K562 (cell line): ENCODE results near the gene CEP350. TPM values are rescaled to one million over a fixed set of nuclear protein-coding genes. Genes with fewer than 3 reads are reported as not detected.

Experiments
- CCNT2 ChIP-seq: IDR thresholded peaks from 2 replicates; pipeline ENCODE4 v1.6.1; 2011; ENCODE audit warnings: borderline replicate concordance, low read depth, mild to moderate bottlenecking, moderate library complexity, mixed read lengths, low read length; ENCODE audit not compliant: insufficient read length; ENCODE audit errors: extremely low read depth
- CUX1 ChIP-seq: fragments of 200-800 bp; sonication (Bioruptor generic); IDR thresholded peaks from 2 replicates; pipeline ENCODE4 v1.6.1; 2016; ENCODE audit warnings: missing genetic modification characterization, missing compliant biosample characterization
- ELF1 ChIP-seq: fragments of 200-800 bp; sonication (Bioruptor generic); IDR thresholded peaks from 2 replicates; pipeline ENCODE4 v1.6.1; 2016; ENCODE audit warnings: missing genetic modification characterization, missing compliant biosample characterization
- ELF2 ChIP-seq: fragments of 250-450 bp; sonication (Bioruptor Pico); IDR thresholded peaks from 2 replicates; pipeline ENCODE4 v1.5.0; 2021; ENCODE audit warnings: mild to moderate bottlenecking
- HDAC3 ChIP-seq: fragments of 450-650 bp; IDR thresholded peaks from 2 replicates; pipeline ENCODE4 v1.6.1; 2018; ENCODE audit warnings: borderline replicate concordance, mild to moderate bottlenecking, moderate library complexity; ENCODE audit not compliant: partially characterized antibody
- JUND ChIP-seq, 2 experiments: IDR thresholded peaks; 2 replicates in 1 of 2; 3 replicates in 1 of 2; pipeline ENCODE4 v1.6.1; 2011; ENCODE audit warnings: borderline replicate concordance in 2 of 2, low read depth in 2 of 2, low read length in 2 of 2, improper control_type of control experiment in 1 of 2, missing biosample characterization in 1 of 2, missing genetic modification characterization in 1 of 2, missing genetic modification reagents in 1 of 2
- SMARCA4 ChIP-seq: fragments of 450-650 bp; IDR thresholded peaks from 2 replicates; pipeline ENCODE4 v1.6.1; 2016
- ZNF140 ChIP-seq: fragments of 250-450 bp; sonication (Bioruptor Pico); IDR thresholded peaks from 2 replicates; pipeline ENCODE4 v1.8.0; 2021; ENCODE audit warnings: moderate library complexity, mild to moderate bottlenecking, inconsistent platforms
- polyA plus RNA-seq, 8 experiments: library from polyadenylated mRNA; depleted of rRNA in 4 of 8; stranded (reverse) in 5 of 8; unstranded in 3 of 8; fragments of >200 nt; fragmentation: Nextera tagmentation in 2 of 8; fragmentation: Illumina TruSeq in 1 of 8; extraction: Ambion mirVana in 2 of 8; extraction: Trizol in 1 of 8; gene quantifications; 2 replicates each; pipeline versions ENCODE4 v1.2.1 to v1.2.3, GENCODE V29; 2011 to 2014; ENCODE audit warnings: inconsistent platforms in 1 of 8, missing spikeins in 1 of 8
- total RNA-seq, 7 experiments: library from RNA; depleted of rRNA in 6 of 7; stranded (reverse); fragments of >200 nt in 6 of 7; fragmentation: Illumina TruSeq in 2 of 7; extraction: Trizol in 2 of 7; gene quantifications; 2 replicates each; pipeline versions ENCODE4 v1.2.1 to v1.2.3, GENCODE V29; 2011 to 2021; ENCODE audit warnings: low replicate concordance in 1 of 7
- TF ChIP-seq, protein P1 (sequence below), 2 experiments: fragments of 450-650 bp; IDR thresholded peaks; 2 replicates each; pipeline ENCODE4 v1.6.1; 2016; ENCODE audit warnings: mild to moderate bottlenecking in 2 of 2, borderline replicate concordance in 1 of 2, low read depth in 1 of 2, moderate library complexity in 1 of 2
- TF ChIP-seq, protein P2 (sequence below): fragments of 250-450 bp; sonication (Bioruptor Pico); IDR thresholded peaks from 2 replicates; pipeline ENCODE4 v1.8.0; 2021; ENCODE audit warnings: moderate library complexity, mild to moderate bottlenecking, inconsistent platforms

CEP350 gene
- total and polyA plus RNA-seq, 9 of the 15 experiments (the other 6 are each of a cell fraction or from before 2014, with no cell fraction given), result 8.3 to 64.3 (median 28.0) TPM

DNA sequence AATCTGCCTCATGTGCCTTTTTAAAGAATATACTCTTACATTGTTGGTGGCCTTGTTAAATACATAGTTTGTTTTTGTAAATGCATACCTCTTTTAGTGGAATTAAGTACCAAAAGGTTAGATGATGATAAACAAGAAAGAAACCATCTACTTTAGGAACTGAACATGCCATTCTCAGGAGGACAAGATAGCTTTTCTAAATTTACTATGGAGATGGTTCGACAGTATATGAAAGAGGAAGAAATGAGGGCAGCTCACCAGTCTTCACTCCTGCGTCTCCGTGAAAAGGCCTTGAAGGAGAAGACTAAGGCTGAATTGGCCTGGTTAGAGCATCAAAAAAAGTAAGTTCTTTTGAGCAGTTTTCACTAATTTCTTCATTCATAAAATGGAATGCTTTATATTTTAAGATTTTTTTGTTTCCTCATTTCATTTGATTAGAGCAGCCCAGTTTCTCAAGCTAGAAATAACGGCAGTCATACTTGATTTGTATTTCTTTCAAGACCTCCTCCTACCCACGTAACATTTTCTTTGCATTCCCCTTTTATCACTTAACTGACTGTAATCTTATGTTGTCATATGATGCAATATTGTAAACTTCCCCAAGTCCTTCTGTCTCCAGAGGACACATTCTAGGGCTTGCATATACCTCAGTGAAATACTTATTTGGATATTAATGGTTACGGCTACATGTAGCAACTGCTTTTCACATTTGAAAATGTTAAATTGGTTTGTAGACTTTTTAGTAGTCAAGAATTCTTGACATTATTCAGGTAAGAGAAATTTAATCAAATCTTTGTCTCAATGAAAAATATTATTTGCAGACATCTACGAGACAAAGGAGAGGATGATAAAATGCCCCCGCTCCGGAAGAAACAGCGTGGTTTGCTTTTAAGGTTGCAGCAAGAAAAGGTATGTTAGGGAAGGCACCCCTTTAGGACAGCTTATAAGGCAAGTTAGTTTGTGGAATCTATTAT is 99.3 kb downstream of the CEP350 start (continued):
- TF ChIP-seq JUND (IDR thresholded peaks at IDR 0.05; ENCODE audit: borderline replicate concordance, low read depth, low read length) (peak; percentile 85), JUND (tag; IDR thresholded peaks at IDR 0.05; ENCODE audit: borderline replicate concordance, low read depth, low read length) (peak; percentile 71; the same call in 2 of the 3 replicates), ZNF140 (CRISPR knock-in tag) (no peak), ELF2 (CRISPR knock-in tag) (0 out of 2 replicates have a peak, but pooled peaks have one; percentile 29), HDAC3 (peak; percentile 54), CCNT2 (no peak), SMARCA4 (peak; percentile 75; the same call in 1 of the 2 replicates), CUX1 (CRISPR knock-in tag) (no peak), ELF1 (tag) (0 out of 2 replicates have a peak, but pooled peaks have one; percentile 49)
- TF ChIP-seq, protein P1, sequence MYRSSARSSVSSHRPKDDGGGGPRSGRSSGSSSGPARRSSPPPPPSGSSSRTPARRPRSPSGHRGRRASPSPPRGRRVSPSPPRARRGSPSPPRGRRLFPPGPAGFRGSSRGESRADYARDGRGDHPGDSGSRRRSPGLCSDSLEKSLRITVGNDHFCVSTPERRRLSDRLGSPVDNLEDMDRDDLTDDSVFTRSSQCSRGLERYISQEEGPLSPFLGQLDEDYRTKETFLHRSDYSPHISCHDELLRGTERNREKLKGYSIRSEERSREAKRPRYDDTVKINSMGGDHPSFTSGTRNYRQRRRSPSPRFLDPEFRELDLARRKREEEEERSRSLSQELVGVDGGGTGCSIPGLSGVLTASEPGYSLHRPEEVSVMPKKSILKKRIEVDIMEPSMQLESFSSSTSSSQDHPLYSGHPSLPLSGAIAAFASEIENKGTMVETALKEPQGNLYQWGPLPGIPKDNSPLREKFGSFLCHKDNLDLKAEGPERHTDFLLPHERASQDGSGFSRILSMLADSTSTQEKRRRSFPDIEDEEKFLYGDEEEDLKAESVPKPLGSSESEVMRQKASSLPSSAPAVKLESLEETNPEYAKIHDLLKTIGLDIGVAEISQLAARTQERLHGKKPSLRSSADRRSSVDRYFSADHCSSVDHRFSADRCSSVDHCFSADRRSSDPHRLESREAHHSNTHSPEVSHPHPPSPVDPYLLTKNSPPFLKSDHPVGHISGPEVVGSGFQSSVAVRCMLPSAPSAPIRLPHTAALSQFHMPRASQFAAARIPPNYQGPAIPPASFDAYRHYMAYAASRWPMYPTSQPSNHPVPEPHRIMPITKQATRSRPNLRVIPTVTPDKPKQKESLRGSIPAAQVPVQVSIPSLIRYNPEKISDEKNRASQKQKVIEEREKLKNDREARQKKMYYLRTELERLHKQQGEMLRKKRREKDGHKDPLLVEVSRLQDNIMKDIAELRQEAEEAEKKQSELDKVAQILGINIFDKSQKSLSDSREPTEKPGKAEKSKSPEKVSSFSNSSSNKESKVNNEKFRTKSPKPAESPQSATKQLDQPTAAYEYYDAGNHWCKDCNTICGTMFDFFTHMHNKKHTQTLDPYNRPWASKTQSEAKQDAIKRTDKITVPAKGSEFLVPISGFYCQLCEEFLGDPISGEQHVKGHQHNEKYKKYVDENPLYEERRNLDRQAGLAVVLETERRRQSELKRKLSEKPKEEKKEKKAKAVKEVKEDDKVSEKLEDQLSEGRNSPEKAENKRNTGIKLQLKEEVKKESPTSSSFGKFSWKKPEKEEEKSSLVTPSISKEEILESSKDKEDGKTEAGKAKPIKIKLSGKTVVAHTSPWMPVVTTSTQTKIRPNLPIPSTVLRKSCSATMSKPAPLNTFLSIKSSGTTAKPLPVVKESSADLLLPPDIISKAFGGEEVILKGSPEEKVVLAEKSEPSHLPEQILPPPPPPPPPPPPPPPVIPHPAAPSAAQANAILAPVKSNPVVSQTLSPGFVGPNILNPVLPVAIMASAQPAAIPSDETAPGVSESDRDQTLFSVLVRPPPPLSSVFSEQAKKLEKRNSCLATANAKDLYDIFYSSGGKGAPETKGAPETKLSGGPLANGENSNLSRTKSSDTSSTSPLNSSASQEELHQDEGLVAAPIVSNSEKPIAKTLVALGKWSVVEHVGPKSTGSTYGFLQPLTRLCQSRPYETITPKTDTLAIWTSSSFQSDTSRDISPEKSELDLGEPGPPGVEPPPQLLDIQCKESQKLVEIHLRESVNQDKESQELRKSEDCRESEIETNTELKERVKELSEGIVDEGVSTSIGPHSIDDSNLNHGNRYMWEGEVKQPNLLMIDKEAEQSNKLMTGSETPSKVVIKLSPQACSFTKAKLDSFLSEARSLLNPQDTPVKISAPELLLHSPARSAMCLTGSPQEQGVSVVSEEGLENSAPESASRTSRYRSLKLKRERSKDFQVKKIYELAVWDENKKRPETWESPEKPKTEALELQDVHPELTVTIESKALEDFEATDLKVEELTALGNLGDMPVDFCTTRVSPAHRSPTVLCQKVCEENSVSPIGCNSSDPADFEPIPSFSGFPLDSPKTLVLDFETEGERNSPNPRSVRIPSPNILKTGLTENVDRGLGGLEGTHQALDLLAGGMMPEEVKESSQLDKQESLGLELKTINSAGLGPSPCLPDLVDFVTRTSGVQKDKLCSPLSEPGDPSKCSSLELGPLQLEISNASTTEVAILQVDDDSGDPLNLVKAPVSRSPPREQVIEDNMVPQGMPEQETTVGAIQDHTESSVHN (IDR thresholded peaks at IDR 0.05; ENCODE audit: borderline replicate concordance in 1 of 2, low read depth in 1 of 2), result peak in 1 of 2 experiments; percentile 73; a peak in 2 of 4 replicates
- TF ChIP-seq, protein P2, sequence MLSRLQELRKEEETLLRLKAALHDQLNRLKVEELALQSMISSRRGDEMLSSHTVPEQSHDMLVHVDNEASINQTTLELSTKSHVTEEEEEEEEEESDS, result peak; percentile 9; the same call in 1 of the 2 replicates
